NT2/D1 (cell line): ENCODE data around the gene ARSK.

Experiments
- SUZ12 ChIP-seq: IDR thresholded peaks from 2 replicates; pipeline ENCODE4 v1.6.1; 2011; ENCODE audit not compliant: insufficient read length, insufficient read depth; ENCODE audit errors: extremely low read depth
- YY1 ChIP-seq: IDR thresholded peaks from 2 replicates; pipeline ENCODE4 v1.6.1; 2011; ENCODE audit not compliant: insufficient read length, insufficient read depth
- ZNF274 ChIP-seq: IDR thresholded peaks from 2 replicates; pipeline ENCODE4 v1.6.1; 2011; ENCODE audit warnings: mild to moderate bottlenecking, low read depth, low read length

- TF ChIP-seq ZNF274 (no peak), YY1 (no peak), SUZ12 (no peak)
Observed at GRCh38 chr5:95620030-95620869, 65.3 kb downstream of the ARSK start, which contains the start of gene GPR150.
